GM19395 (cell line): ENCODE results near the gene SYT1.
"Not testable (repeated sequence)": the region's sequence is repeated elsewhere in the genome, so short reads cannot be mapped to it uniquely, and the experiment has no call there.

ENCODE experiments used
- ATAC-seq: cut with Tn5 transposase; IDR thresholded peaks from one replicate; pipeline ENCODE4 v1.9.1; 2021; ENCODE audit warnings: mild to moderate bottlenecking, moderate library complexity; ENCODE audit not compliant: unreplicated experiment

SYT1 gene

DNA sequence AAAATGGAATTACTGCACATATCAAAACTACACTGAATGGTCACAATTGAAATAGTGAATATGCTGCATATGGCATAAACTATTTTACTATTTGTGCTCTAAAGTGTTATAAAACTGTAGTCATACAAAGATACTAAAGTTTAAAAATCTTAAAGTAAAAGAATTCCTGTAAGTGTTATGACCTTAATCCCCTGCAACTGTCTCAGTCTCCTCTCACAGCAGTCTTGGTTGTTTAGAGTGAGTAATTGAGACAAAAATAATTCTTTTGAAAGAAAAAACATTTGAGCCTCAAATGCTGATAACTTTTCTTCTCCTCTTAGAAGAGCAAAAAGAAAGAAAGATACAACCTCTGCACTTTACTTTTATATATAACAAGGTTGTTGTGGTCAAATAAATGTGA is 99.9 kb downstream of the SYT1 start:
- no peak for ATAC-seq

DNA sequence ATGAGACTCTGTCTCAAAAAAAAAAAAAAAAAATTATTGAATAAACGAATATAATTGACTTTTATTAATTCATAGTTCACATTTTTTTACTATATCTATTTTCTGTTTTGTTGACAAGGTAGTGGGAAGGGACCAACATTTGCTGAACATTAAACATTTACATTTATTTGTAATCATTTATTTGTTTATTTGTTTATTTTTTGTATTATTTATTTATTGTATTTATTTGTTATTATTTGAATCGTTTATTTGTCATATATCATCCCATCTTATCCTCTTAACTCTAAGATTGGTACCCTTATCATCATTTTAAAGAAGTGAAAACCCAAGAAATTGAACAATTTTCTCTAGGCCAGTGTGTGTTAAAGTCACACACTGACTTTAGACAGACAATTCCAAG is 101.5 kb downstream of the SYT1 start:
- ATAC-seq = no peak

- ATAC-seq = no peak
These were observed 102.4 kb downstream of the SYT1 start for GRCh38 chr12:78966926-78967325.

DNA sequence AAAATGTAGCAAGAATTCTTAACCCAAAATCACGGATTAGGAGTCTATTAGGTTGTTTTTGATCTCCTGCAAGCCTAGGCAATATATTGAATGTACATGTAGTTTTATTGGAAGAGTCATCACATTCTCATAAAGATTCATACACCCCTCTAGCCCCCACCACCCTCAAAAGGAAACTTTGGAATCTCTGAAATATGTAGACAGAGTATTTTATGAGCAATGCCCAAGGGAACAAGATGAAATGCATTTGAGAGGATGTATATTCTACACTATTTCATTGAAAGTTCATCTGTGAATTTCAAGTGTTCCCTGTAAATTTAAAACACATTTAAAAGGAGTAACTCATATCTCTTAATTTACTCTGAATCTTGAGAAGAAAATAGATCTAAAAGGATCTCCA is 103.7 kb downstream of the SYT1 start:
- no peak for ATAC-seq

DNA sequence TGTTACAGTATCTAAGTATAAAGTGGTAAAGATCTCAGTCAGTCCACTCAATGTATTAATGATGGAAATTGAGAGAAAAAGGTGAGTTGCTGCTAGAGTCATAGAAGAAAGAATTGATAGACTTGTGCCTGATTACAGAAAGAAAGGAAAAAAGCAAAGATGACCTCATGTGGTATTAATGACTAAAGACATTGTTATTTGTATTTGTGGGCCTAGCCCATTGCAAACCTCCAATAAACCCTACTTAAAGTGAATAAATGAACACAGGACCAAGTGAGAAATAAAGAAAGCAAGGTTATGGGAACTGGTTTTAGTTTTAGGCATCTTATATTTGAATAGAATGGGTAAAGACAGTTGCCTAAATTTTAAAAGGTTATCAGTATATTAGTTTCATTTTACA is 105.5 kb downstream of the SYT1 start:
- ATAC-seq = no peak

GRCh38 chr12:78977304-78977867 is 112.8 kb downstream of the SYT1 start:
- no peak for ATAC-seq

DNA sequence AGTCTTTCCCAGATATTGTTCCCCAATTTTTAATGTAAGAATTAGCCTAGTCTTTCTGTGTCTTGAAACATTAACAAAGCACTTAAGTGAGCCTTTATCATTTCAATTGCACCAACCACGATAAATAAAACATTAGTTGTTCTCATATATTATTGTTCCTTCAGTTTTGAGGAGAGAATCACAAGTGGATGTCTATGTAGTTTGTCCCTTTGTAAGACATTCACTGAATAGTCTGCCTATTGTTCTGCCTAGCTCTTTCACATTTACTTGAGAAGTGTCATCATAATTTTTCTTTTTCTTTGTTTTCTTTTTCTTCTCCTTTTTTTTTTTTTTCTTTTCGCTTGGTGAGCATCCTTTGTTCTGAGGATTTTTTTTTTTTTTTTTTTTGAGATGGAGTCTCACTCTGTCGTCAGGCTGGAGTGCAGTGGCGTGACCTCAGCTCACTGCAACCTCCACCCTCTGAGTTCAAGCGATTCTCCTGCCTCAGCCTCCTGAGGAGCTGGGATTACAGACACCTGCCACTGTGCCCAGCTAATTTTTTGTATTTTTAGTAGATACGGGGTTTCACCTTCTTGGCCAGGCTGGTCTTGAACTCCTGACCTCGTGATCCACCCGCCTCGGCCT is 129.7 kb downstream of the SYT1 start:
- ATAC-seq = no peak

GRCh38 chr12:79000501-79000900 is 135.9 kb downstream of the SYT1 start:
- ATAC-seq = no peak

GRCh38 chr12:79001404-79001803 is 136.8 kb downstream of the SYT1 start:
- no peak for ATAC-seq

DNA sequence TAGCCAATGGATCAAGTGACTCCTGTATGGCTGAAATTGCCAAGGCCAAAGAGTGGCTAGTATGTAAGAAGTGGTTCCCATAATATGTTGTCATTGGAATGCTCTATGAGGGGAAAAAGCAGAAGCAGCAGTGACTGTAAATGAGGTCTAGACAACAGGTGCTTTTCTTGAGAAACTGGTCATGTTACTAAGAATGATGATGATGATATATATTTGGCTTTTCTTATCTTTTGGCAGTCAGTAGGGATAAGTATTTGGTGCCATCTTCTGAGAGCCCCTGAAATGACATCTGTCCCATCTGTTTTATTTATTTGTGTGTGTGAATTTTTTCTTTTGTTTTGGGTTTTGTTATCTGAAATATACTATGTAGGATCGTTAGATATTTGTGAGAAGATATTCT is 141.7 kb downstream of the SYT1 start:
- ATAC-seq = no peak

GRCh38 chr12:79008591-79008990 is 144.0 kb downstream of the SYT1 start:
- ATAC-seq = no peak

- no peak for ATAC-seq
These were observed 148.1 kb downstream of the SYT1 start for GRCh38 chr12:79012636-79013035.

GRCh38 chr12:79016181-79016580 is 151.6 kb downstream of the SYT1 start:
- no peak for ATAC-seq

GRCh38 chr12:79019672-79020071 is 155.1 kb downstream of the SYT1 start:
- peak; percentile 62 for ATAC-seq

- ATAC-seq = no peak
These were observed 155.5 kb downstream of the SYT1 start for GRCh38 chr12:79020106-79020505.

DNA sequence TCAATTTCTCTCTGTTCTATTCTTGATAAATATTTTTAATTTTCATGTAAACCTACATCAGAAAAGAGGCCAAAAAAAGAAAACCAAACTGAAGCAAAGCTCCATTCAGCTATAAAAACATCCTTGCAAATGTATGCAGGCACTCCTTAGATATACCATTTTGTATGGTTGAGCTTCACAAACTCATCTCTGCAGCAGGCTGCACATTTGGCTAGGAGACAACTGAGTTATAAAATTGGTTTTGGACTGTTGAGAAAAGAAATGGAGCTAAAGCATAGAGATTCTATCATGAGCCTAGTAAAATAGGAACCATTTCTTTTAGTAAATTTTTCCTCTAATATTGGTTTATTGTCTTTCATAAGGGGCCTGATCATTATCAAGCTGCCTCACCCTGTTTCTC is 156.4 kb downstream of the SYT1 start:
- no peak for ATAC-seq

DNA sequence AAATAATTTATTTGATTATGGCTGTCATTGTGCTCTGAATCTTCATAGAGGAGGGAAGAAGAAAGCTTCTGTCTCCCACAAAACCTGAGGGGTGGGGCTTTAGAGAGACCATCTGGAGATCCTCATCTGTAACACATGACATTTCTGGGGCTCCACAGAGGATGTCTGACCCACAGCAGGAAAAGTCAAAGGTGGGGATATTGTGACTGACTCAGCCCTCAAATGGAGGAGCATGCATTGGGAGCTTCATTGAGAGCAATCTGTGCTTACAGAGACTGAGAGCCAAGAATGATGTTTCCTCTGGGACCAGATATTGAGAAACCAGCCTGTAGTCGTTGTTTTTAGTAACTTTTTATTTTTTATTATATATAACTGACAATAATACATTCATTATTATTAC is 158.7 kb downstream of the SYT1 start:
- no peak for ATAC-seq

DNA sequence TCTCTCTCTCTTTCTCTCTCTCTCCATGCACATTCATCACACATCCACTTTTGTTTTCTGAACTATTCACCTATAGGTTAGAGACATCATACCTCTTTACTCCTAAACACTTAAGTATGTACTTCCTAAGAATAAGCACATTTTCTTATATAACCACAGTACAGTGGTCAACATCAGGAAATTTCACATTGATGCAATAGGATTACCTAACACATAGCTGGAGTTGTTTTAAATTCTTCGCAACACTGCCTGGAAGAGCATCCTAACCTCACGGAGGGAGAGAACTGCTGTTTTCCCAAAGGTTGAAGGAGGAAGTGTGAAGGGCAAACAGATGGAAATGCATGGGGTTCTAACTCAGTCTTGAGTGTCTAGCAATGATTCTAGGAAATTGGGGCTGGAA is 159.2 kb downstream of the SYT1 start:
- no peak for ATAC-seq

DNA sequence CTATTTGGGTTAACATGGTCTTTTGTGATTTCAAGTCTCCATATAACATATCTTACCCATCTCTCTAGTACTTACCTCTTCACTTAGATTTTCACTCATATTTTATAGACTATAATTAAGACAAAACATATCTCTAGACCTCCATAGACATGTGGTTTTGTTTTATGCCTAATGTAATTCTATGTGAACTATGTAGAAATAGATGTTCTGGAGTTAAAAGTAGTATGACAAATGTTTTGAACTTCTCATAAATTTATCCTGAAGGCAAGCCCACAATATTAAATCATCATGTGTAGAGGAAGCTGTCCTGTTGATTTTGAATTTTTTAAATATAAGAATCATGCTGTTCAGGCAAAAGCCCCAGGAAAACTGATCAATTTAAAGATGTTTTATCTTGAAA is 169.2 kb downstream of the SYT1 start:
- no peak for ATAC-seq

DNA sequence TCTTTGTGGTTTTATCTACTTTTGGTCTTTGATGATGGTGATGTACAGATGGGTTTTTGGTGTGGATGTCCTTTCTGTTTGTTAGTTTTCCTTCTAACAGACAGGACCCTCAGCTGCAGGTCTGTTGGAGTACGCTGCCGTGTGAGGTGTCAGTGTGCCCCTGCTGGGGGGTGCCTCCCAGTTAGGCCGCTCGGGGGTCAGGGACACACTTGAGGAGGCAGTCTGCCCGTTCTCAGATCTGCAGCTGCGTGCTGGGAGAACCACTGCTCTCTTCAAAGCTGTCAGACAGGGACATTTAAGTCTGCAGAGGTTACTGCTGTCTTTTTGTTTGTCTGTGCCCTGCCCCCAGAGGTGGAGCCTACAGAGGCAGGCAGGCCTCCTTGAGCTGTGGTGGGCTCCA is 180.2 kb downstream of the SYT1 start:
- ATAC-seq = not testable (repeated sequence)

GRCh38 chr12:79045149-79045703 is 180.7 kb downstream of the SYT1 start:
- not testable (repeated sequence) for ATAC-seq

DNA sequence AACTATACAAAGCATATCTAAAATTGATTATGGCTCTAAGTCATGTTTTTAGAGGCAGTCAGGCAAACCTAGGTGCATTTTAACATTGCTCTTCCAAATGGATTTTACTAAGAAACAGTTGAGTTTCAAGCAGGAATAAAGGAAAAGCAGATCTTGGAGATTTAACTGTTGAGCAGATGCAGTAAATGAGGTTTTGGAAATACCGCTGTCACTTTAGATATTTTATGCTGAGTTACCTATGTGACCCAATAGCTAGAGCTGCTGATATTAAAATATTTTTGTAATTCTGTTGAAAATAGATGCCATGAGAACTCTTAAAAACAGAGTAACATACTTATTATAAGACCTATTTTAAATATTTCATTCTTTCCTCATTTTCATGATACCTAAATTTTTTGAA is 181.4 kb downstream of the SYT1 start:
- ATAC-seq = no peak

GRCh38 chr12:79048962-79049361 is 184.4 kb downstream of the SYT1 start:
- no peak for ATAC-seq
